ENCODE data around the gene BAIAP3. TPM values are rescaled to one million over a fixed set of nuclear protein-coding genes. Genes with fewer than 3 reads are reported as not detected.

BAIAP3 gene
- total and polyA plus RNA-seq, 10 of the 15 experiments (the other 5 are each of a cell fraction or from before 2014, with no cell fraction given), result 0.03 to 0.56 (median 0.17) TPM; not detected in 3

DNA sequence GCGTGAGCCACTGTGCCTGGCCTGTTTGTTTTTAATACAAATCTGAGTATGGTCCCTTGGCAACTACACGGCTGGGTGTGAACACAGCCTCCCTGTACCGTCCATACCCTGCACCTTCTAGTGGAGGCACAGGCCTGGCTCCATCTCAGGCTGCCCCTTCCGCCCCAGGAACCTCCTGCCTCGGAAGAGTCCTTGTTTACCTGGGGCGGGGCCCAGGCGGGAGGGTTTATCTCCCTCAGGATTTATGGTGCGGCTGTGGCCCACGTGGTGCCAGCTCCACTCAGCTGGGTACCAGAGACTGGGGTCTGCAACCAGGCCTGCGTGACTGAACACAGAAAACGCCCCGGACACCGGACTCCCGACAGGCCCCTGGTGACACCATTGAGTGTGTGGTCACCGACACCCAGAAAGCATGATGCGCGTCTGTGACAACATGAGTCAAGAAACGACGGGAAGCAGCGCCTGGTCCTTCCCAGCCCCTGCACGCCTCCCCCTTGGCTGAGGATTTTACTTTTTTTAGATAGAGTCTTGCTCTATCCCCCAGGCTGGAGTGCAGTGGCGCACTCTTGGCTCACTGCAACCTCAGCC is 62.1 kb downstream of the BAIAP3 start:
- no peaks in the 10 kb centered on the region for H3K27me3 ChIP-seq (replicated peaks in 1 of 2; ENCODE audit: control insufficient read depth in 2 of 2, insufficient read depth in 2 of 2, low read length in 1 of 2)
- RAD21 ChIA-PET (ENCODE audit: unreplicated experiment), result no interaction called here
- no peak for DNase-seq (ENCODE audit: low read depth, low spot score)
- SMC1A ChIA-PET (ENCODE audit: uncharacterized antibody, unreplicated experiment), result no interaction called here
- CTCF ChIA-PET, result no interaction called here
- H2AFZ ChIP-seq (ENCODE audit: control insufficient read depth, low read depth, low read length), result no peak overlapping the region
- POLR2A ChIA-PET, result no interaction called here
- H3K36me3 ChIP-seq (ENCODE audit: control insufficient read depth in 2 of 2, insufficient read depth in 2 of 2, low read length in 1 of 2), result no peaks in the 10 kb centered on the region; a peak in 1 of 4 replicates
- H3K4me2 ChIP-seq (ENCODE audit: control insufficient read depth, insufficient read depth), result no peak overlapping the region
- no peak overlapping the region for H3K9ac ChIP-seq (ENCODE audit: control insufficient read depth, insufficient read depth, low read length)
- H4K20me1 ChIP-seq (ENCODE audit: control insufficient read depth, insufficient read depth), result no peaks in the 10 kb centered on the region
- FAIRE-seq, result no peak
- no peak overlapping the region for H3K4me3 ChIP-seq
- no peaks in the 10 kb centered on the region for H3K79me2 ChIP-seq (ENCODE audit: control insufficient read depth, insufficient read depth, low read length)
- in situ Hi-C loops (cut with MboI), result no loop called here
- BruUV-seq (replicated peaks), result no TSS peak
- 93% methylated on average over 22 of the region's 22 CpGs for WGBS (ENCODE audit: insufficient coverage, insufficient replicate concordance, low lambda C conversion rate, missing lambda C conversion rate)
- ATAC-seq, result no peak
- H3K9me3 ChIP-seq (replicated peaks; ENCODE audit: control insufficient read depth, insufficient read depth, low read length), result no peaks in the 10 kb centered on the region
- no peaks in the 10 kb centered on the region for H3K4me1 ChIP-seq (ENCODE audit: control insufficient read depth, insufficient read depth, low read length)
- peak; percentile 79 for TF ChIP-seq BCL3 (IDR thresholded peaks at IDR 0.05; ENCODE audit: borderline replicate concordance, insufficient read depth, low read depth, low read length, poor library complexity, severe bottlenecking)
- no peak for TF ChIP-seq NR2C2 (IDR thresholded peaks at IDR 0.05; ENCODE audit: borderline replicate concordance, control insufficient read depth, insufficient read length, low read depth)
- TF ChIP-seq, protein P1, sequence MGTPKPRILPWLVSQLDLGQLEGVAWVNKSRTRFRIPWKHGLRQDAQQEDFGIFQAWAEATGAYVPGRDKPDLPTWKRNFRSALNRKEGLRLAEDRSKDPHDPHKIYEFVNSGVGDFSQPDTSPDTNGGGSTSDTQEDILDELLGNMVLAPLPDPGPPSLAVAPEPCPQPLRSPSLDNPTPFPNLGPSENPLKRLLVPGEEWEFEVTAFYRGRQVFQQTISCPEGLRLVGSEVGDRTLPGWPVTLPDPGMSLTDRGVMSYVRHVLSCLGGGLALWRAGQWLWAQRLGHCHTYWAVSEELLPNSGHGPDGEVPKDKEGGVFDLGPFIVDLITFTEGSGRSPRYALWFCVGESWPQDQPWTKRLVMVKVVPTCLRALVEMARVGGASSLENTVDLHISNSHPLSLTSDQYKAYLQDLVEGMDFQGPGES (IDR thresholded peaks at IDR 0.05), result no peak
- intact Hi-C loops (cut with micrococcal nuclease; ENCODE audit: unreplicated experiment), result no loop called here
- H3K27ac ChIP-seq (ENCODE audit: control insufficient read depth, insufficient read depth), result no peak overlapping the region

- H3K36me3 ChIP-seq (ENCODE audit: control insufficient read depth in 2 of 2, insufficient read depth in 2 of 2, low read length in 1 of 2), result no peaks in the 10 kb centered on the region; a peak in 2 of 4 replicates
- ChIA-PET RAD21 (ENCODE audit: unreplicated experiment) (no interaction called here), CTCF (no interaction called here), POLR2A (no interaction called here), SMC1A (ENCODE audit: uncharacterized antibody, unreplicated experiment) (no interaction called here)
- H3K27me3 ChIP-seq (replicated peaks in 1 of 2; ENCODE audit: control insufficient read depth in 2 of 2, insufficient read depth in 2 of 2, low read length in 1 of 2), result no peaks in the 10 kb centered on the region
- no TSS peak for BruUV-seq (replicated peaks)
- no peaks in the 10 kb centered on the region for H3K79me2 ChIP-seq (ENCODE audit: control insufficient read depth, insufficient read depth, low read length)
- FAIRE-seq (no peak), DNase-seq (ENCODE audit: low read depth, low spot score) (no peak), ATAC-seq (no peak)
- H4K20me1 ChIP-seq (ENCODE audit: control insufficient read depth, insufficient read depth), result no peaks in the 10 kb centered on the region
- no peaks in the 10 kb centered on the region for H3K4me1 ChIP-seq (ENCODE audit: control insufficient read depth, insufficient read depth, low read length)
- no peak overlapping the region for H2AFZ ChIP-seq (ENCODE audit: control insufficient read depth, low read depth, low read length)
- H3K9ac ChIP-seq (ENCODE audit: control insufficient read depth, insufficient read depth, low read length), result no peak overlapping the region
- no peak overlapping the region for H3K4me2 ChIP-seq (ENCODE audit: control insufficient read depth, insufficient read depth)
- in situ Hi-C loops (cut with MboI) (no loop called here), intact Hi-C loops (cut with micrococcal nuclease; ENCODE audit: unreplicated experiment) (no loop called here)
- H3K9me3 ChIP-seq (replicated peaks; ENCODE audit: control insufficient read depth, insufficient read depth, low read length), result no peaks in the 10 kb centered on the region
- 87% methylated on average over 16 of the region's 21 CpGs for WGBS (ENCODE audit: insufficient coverage, insufficient replicate concordance, low lambda C conversion rate, missing lambda C conversion rate)
- H3K4me3 ChIP-seq, result no peak overlapping the region
- H3K27ac ChIP-seq (ENCODE audit: control insufficient read depth, insufficient read depth), result no peak overlapping the region
- no peak for TF ChIP-seq SMAD5 (IDR thresholded peaks at IDR 0.05; ENCODE audit: low read depth)
- no peak for TF ChIP-seq ZBTB33 (IDR thresholded peaks at IDR 0.05)
- no peak for TF ChIP-seq POU2F2 (IDR thresholded peaks at IDR 0.05; ENCODE audit: borderline replicate concordance, low read depth, low read length)
- no peak for TF ChIP-seq ZNF207 (IDR thresholded peaks at IDR 0.05; ENCODE audit: borderline replicate concordance)
- no peak for TF ChIP-seq SPI1 (IDR thresholded peaks at IDR 0.05; ENCODE audit: borderline replicate concordance, insufficient read depth, low read depth, low read length)
- TF ChIP-seq IKZF1 (conservative IDR thresholded peaks at IDR 0.05), result no peak
- no peak for TF ChIP-seq CEBPB (IDR thresholded peaks at IDR 0.05; ENCODE audit: borderline replicate concordance in 1 of 2, low read depth in 2 of 2, low read length in 2 of 2)
- no peak for TF ChIP-seq IRF4 (IDR thresholded peaks at IDR 0.05; ENCODE audit: low read depth, low read length)
- no peak for TF ChIP-seq MEF2B (IDR thresholded peaks at IDR 0.05; ENCODE audit: partially characterized antibody, poor library complexity, severe bottlenecking)
- TF ChIP-seq CREM (IDR thresholded peaks at IDR 0.05; ENCODE audit: low read depth), result no peak
These were observed 64.3 kb downstream of the BAIAP3 start for GRCh38 chr16:1397779-1398178.
